Measurements from ENCODE around the gene TRIM31.

- TF ChIP-seq USF2 (IDR thresholded peaks at IDR 0.05; ENCODE audit: low read depth, low read length) (no peak), RFX5 (IDR thresholded peaks at IDR 0.05; ENCODE audit: low read depth, low read length) (no peak), CTCF (conservative IDR thresholded peaks at IDR 0.05; ENCODE audit: low read depth, low read length) (no peak), CHD1 (IDR thresholded peaks at IDR 0.05; ENCODE audit: low read depth, low read length) (no peak), RCOR1 (IDR thresholded peaks at IDR 0.05; ENCODE audit: insufficient replicate concordance, low read length) (no peak), MXI1 (IDR thresholded peaks at IDR 0.05; ENCODE audit: borderline replicate concordance, low read depth, low read length) (no peak)
Observed at GRCh38 chr6:30160785-30161531, 48.1 kb upstream of the TRIM31 start, which contains the start of gene TRIM10.
